SU-DHL-6 (cell line): ENCODE data around the gene LTB.

ENCODE experiments used
- EZH2phosphoT487 ChIP-seq: fragments of 200-600 bp; sonication (generic), shearing (Covaris generic); conservative IDR thresholded peaks from 2 replicates; pipeline ENCODE4 v1.6.1; 2018; ENCODE audit warnings: mild to moderate bottlenecking, antibody characterized with exemption, low read length, moderate library complexity, mixed read lengths
- TF ChIP-seq, protein P1 (sequence below): fragments of 200-600 bp; sonication (generic); IDR thresholded peaks from one replicate; pipeline ENCODE4 v1.5.1; 2017; ENCODE audit warnings: antibody characterized with exemption, mild to moderate bottlenecking, low read length, moderate library complexity; ENCODE audit not compliant: insufficient read depth, poor library complexity, severe bottlenecking

- TF ChIP-seq, protein P1, sequence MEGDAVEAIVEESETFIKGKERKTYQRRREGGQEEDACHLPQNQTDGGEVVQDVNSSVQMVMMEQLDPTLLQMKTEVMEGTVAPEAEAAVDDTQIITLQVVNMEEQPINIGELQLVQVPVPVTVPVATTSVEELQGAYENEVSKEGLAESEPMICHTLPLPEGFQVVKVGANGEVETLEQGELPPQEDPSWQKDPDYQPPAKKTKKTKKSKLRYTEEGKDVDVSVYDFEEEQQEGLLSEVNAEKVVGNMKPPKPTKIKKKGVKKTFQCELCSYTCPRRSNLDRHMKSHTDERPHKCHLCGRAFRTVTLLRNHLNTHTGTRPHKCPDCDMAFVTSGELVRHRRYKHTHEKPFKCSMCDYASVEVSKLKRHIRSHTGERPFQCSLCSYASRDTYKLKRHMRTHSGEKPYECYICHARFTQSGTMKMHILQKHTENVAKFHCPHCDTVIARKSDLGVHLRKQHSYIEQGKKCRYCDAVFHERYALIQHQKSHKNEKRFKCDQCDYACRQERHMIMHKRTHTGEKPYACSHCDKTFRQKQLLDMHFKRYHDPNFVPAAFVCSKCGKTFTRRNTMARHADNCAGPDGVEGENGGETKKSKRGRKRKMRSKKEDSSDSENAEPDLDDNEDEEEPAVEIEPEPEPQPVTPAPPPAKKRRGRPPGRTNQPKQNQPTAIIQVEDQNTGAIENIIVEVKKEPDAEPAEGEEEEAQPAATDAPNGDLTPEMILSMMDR: no peak
- TF ChIP-seq EZH2phosphoT487: no peak
Measured at GRCh38 chr6:31541059-31541657, 41.1 kb downstream of the LTB start.
